H1 (cell line): ENCODE data around the gene GBE1. TPM values are rescaled to one million over a fixed set of nuclear protein-coding genes. Genes with fewer than 3 reads are reported as not detected.

Source experiments
- CTCF ChIA-PET: fragments of 300-600 bp; sonication (Branson Sonifier 250); formaldehyde crosslinking; loops from one replicate; lab custom pipeline; 2021; ENCODE audit not compliant: partially characterized antibody; lab: Charles Lee
- POLR2A ChIA-PET: fragments of 300-600 bp; sonication (Branson Sonifier 250); formaldehyde crosslinking; loops from one replicate; lab custom pipeline; 2021; ENCODE audit warnings: inconsistent platforms; ENCODE audit not compliant: partially characterized antibody; lab: Charles Lee
- DNase-seq, 2 experiments: peaks; one replicate each; pipeline versions ENCODE4 v3.0.0 to v3.0.0-alpha.2; 2010 to 2022; ENCODE audit warnings: low spot score in 2 of 2, low read depth in 1 of 2, mixed read lengths in 1 of 2
- FAIRE-seq: peaks from 2 replicates; lab custom pipeline; 2011; peaks lifted over from hg19 to GRCh38; lab: Jason Lieb, UNC
- H2AFZ ChIP-seq: 2 replicates; pipeline ENCODE4 v1.8.1; 2012; ENCODE audit warnings: low read length, inconsistent platforms
- H2AK5ac ChIP-seq: 2 replicates; pipeline ENCODE4 v1.6.1; 2013; ENCODE audit warnings: low read depth, low read length
- H2BK120ac ChIP-seq: replicated peaks from 2 replicates; pipeline ENCODE3; 2013; ENCODE audit warnings: low read depth, low read length, inconsistent platforms
- H2BK12ac ChIP-seq: 2 replicates; pipeline ENCODE4 v1.6.1; 2013; ENCODE audit warnings: low read depth, low read length
- H2BK15ac ChIP-seq: 2 replicates; pipeline ENCODE4 v1.6.1; 2013; ENCODE audit warnings: low read length
- H2BK20ac ChIP-seq: 2 replicates; pipeline ENCODE4 v1.6.1; 2013; ENCODE audit warnings: low read length
- H2BK5ac ChIP-seq: 2 replicates; pipeline ENCODE4 v1.6.1; 2013; ENCODE audit warnings: low read depth, low read length
- H3K14ac ChIP-seq: 2 replicates; pipeline ENCODE4 v1.6.1; 2013; ENCODE audit warnings: inconsistent platforms; ENCODE audit not compliant: insufficient read length
- H3K18ac ChIP-seq: 2 replicates; pipeline ENCODE4 v1.6.1; 2013; ENCODE audit warnings: low read length; ENCODE audit errors: extremely low read depth
- H3K23ac ChIP-seq: 2 replicates; pipeline ENCODE4 v1.6.1; 2013; ENCODE audit warnings: inconsistent platforms; ENCODE audit not compliant: insufficient read length
- H3K23me2 ChIP-seq: 2 replicates; pipeline ENCODE4 v1.6.1; 2013; ENCODE audit warnings: low read depth, low read length
- H3K27ac ChIP-seq: 2 replicates; pipeline ENCODE4 v1.6.1; 2011; ENCODE audit warnings: low read depth, low read length, inconsistent platforms
- H3K27me3 ChIP-seq, 4 experiments: replicated peaks in 1 of 4; 1 replicate in 1 of 4; 2 replicates in 3 of 4; pipeline versions ENCODE4 v1.6.1 to v1.8.1; 2011 to 2013; ENCODE audit warnings: low read length in 3 of 4, mild to moderate bottlenecking in 3 of 4, inconsistent platforms in 2 of 4, mixed read lengths in 2 of 4, moderate library complexity in 1 of 4; ENCODE audit not compliant: control insufficient read depth in 3 of 4, insufficient read depth in 3 of 4; ENCODE audit errors: extremely low read depth in 1 of 4
- H3K36me3 ChIP-seq, 4 experiments: 2 replicates each; pipeline versions ENCODE4 v1.6.1 to v1.8.1; 2011 to 2013; ENCODE audit warnings: mild to moderate bottlenecking in 4 of 4, low read length in 3 of 4, moderate library complexity in 2 of 4, control low read depth in 1 of 4, inconsistent platforms in 1 of 4; ENCODE audit not compliant: insufficient read depth in 4 of 4, control insufficient read depth in 2 of 4
- H3K4ac ChIP-seq: replicated peaks from 2 replicates; pipeline ENCODE3; 2013; ENCODE audit warnings: low read length, low read depth, mixed read lengths, inconsistent platforms; ENCODE audit not compliant: insufficient read length
- H3K4me1 ChIP-seq, 4 experiments: replicated peaks in 1 of 4; 1 replicate in 1 of 4; 2 replicates in 3 of 4; pipeline versions ENCODE4 v1.6.1 to v1.8.1; 2011 to 2013; ENCODE audit warnings: low read length in 3 of 4, inconsistent platforms in 2 of 4, mixed read lengths in 1 of 4; ENCODE audit not compliant: insufficient read depth in 4 of 4, control insufficient read depth in 3 of 4
- H3K4me2 ChIP-seq, 2 experiments: 2 replicates each; pipeline versions ENCODE4 v1.6.1 to v1.8.1; 2011 to 2013; ENCODE audit warnings: low read depth in 2 of 2, low read length in 2 of 2, control low read depth in 1 of 2, inconsistent platforms in 1 of 2, mild to moderate bottlenecking in 1 of 2; ENCODE audit not compliant: insufficient read depth in 1 of 2
- H3K4me3 ChIP-seq, 4 experiments: fragments of 200-600, 300-600 bp in 1 of 4; sonication (generic), shearing (Covaris generic), sonication (Bioruptor Twin) in 1 of 4; 2 replicates each; pipeline versions ENCODE4 v1.5.1 to v1.8.1; 2011 to 2016; ENCODE audit warnings: low read length in 4 of 4, low read depth in 3 of 4, control low read depth in 2 of 4, inconsistent platforms in 2 of 4, mild to moderate bottlenecking in 2 of 4, mixed read lengths in 1 of 4, moderate library complexity in 1 of 4; ENCODE audit not compliant: insufficient read depth in 2 of 4; ENCODE audit errors: extremely low read depth in 1 of 4
- H3K56ac ChIP-seq: replicated peaks from 2 replicates; pipeline ENCODE3; 2013; ENCODE audit warnings: low read depth, mild to moderate bottlenecking, mixed read lengths, low read length, inconsistent platforms; ENCODE audit not compliant: insufficient read length
- H3K79me1 ChIP-seq: 2 replicates; pipeline ENCODE4 v1.6.1; 2013; ENCODE audit warnings: low read depth, low read length, control low read depth
- H3K79me2 ChIP-seq, 2 experiments: 2 replicates each; pipeline versions ENCODE4 v1.6.1 to v1.8.1; 2012 to 2013; ENCODE audit warnings: low read length in 2 of 2, mild to moderate bottlenecking in 2 of 2, inconsistent platforms in 1 of 2; ENCODE audit not compliant: insufficient read depth in 2 of 2, control insufficient read depth in 1 of 2
- H3K9ac ChIP-seq, 4 experiments: replicated peaks in 1 of 4; 1 replicate in 1 of 4; 2 replicates in 3 of 4; pipeline versions ENCODE4 v1.6.1 to v1.8.1; 2011 to 2013; ENCODE audit warnings: low read depth in 3 of 4, low read length in 3 of 4, control low read depth in 2 of 4, mild to moderate bottlenecking in 2 of 4, moderate library complexity in 2 of 4, inconsistent platforms in 1 of 4; ENCODE audit errors: extremely low read depth in 1 of 4
- H3K9me3 ChIP-seq, 2 experiments: 2 replicates each; pipeline versions ENCODE4 v1.6.1 to v1.8.1; 2012 to 2013; ENCODE audit warnings: mild to moderate bottlenecking in 2 of 2, moderate library complexity in 2 of 2, control low read depth in 1 of 2, inconsistent platforms in 1 of 2, low read depth in 1 of 2, low read length in 1 of 2, mixed read lengths in 1 of 2; ENCODE audit not compliant: insufficient read depth in 2 of 2
- H4K20me1 ChIP-seq, 2 experiments: replicated peaks in 1 of 2; 2 replicates each; pipeline versions ENCODE3 to v1.8.1; 2011 to 2013; ENCODE audit warnings: inconsistent platforms in 2 of 2, low read length in 2 of 2, mild to moderate bottlenecking in 1 of 2; ENCODE audit not compliant: insufficient read depth in 2 of 2, control insufficient read depth in 1 of 2
- H4K5ac ChIP-seq: 2 replicates; pipeline ENCODE4 v1.6.1; 2013; ENCODE audit warnings: low read length, low read depth, mixed read lengths, inconsistent platforms; ENCODE audit not compliant: insufficient read length
- H4K8ac ChIP-seq: 2 replicates; pipeline ENCODE4 v1.8.0; 2013; ENCODE audit warnings: mild to moderate bottlenecking, moderate library complexity, low read length, inconsistent platforms; ENCODE audit not compliant: insufficient read depth; ENCODE audit errors: extremely low read depth
- H4K91ac ChIP-seq: replicated peaks from 2 replicates; pipeline ENCODE3; 2013; ENCODE audit warnings: low read length, mixed read lengths, inconsistent platforms; ENCODE audit not compliant: insufficient read length
- ASH2L ChIP-seq: fragments of 200-600, 300-600 bp; sonication (generic); IDR thresholded peaks from one replicate; pipeline ENCODE4 v1.7.1; 2017; ENCODE audit warnings: low read length
- BACH1 ChIP-seq: IDR thresholded peaks from 2 replicates; pipeline ENCODE4 v1.6.1; 2012; ENCODE audit warnings: low read length, improper control_type of control experiment
- CREB1 ChIP-seq: IDR thresholded peaks from 2 replicates; pipeline ENCODE4 v1.6.1; 2012; ENCODE audit warnings: inconsistent platforms
- GABPA ChIP-seq: IDR thresholded peaks from 2 replicates; pipeline ENCODE4 v1.6.1; 2011; ENCODE audit warnings: mild to moderate bottlenecking, low read length, moderate library complexity, borderline replicate concordance; ENCODE audit not compliant: insufficient read depth
- GTF2F1 ChIP-seq: IDR thresholded peaks from 2 replicates; pipeline ENCODE4 v1.6.1; 2012; ENCODE audit warnings: low read depth, low read length, improper control_type of control experiment, borderline replicate concordance
- HDAC6 ChIP-seq: IDR thresholded peaks from one replicate; pipeline ENCODE4 v1.7.1; 2012; ENCODE audit warnings: low read depth, mild to moderate bottlenecking, inconsistent platforms, low read length, moderate library complexity
- JUN ChIP-seq: IDR thresholded peaks from 2 replicates; pipeline ENCODE4 v1.6.1; 2011; ENCODE audit warnings: low read depth, mild to moderate bottlenecking, improper control_type of control experiment, low read length
- KDM1A ChIP-seq: fragments of 200-600, 300-600 bp; sonication (generic); IDR thresholded peaks from 2 replicates; pipeline ENCODE4 v1.7.1; 2016; ENCODE audit warnings: mild to moderate bottlenecking, low read length, borderline replicate concordance
- KDM4A ChIP-seq: IDR thresholded peaks from one replicate; pipeline ENCODE4 v1.7.1; 2012; ENCODE audit warnings: low read depth, mild to moderate bottlenecking, moderate library complexity, low read length, inconsistent platforms; ENCODE audit not compliant: severe bottlenecking
- MAFK ChIP-seq: IDR thresholded peaks from 2 replicates; pipeline ENCODE4 v1.6.1; 2012; ENCODE audit warnings: low read depth, mild to moderate bottlenecking, improper control_type of control experiment, low read length
- POLR2AphosphoS5 ChIP-seq: IDR thresholded peaks from 2 replicates; pipeline ENCODE4 v1.6.1; 2011; ENCODE audit warnings: low read depth, low read length
- SP4 ChIP-seq: IDR thresholded peaks from 2 replicates; pipeline ENCODE4 v1.6.1; 2012; ENCODE audit warnings: low read length, inconsistent platforms
- TBP ChIP-seq: IDR thresholded peaks from 2 replicates; pipeline ENCODE4 v1.6.1; 2011; ENCODE audit warnings: low read depth, low read length, improper control_type of control experiment
- TCF12 ChIP-seq: IDR thresholded peaks from 2 replicates; pipeline ENCODE4 v1.6.1; 2011; ENCODE audit warnings: low read depth, mild to moderate bottlenecking, low read length
- ZNF274 ChIP-seq: IDR thresholded peaks from 2 replicates; pipeline ENCODE4 v1.7.0; 2012; ENCODE audit warnings: low read length, borderline replicate concordance; ENCODE audit errors: extremely low read depth
- polyA plus RNA-seq, 7 experiments: library from polyadenylated mRNA; depleted of rRNA in 3 of 7; stranded (reverse) in 5 of 7; unstranded in 2 of 7; fragments of >200 nt in 5 of 7; fragments of 200-250 nt in 2 of 7; gene quantifications; 1 replicate in 5 of 7; 2 replicates in 1 of 7; 4 replicates in 1 of 7; pipeline versions ENCODE4 v1.2.1 to v1.2.3, GENCODE V29; 2011 to 2013; ENCODE audit warnings: missing spikeins in 2 of 7, mixed read lengths in 2 of 7
- total RNA-seq: library from RNA; stranded (reverse); fragmentation: NEBNext Ultra II Directional; extraction: Animal tissue kit (Norgen Biotek cat#: 25700); gene quantifications from 2 replicates; pipeline ENCODE4 v1.2.1, GENCODE V29; 2021

GBE1 gene
- total and polyA plus RNA-seq, 2 of the 8 experiments (the other 6 are each of a cell fraction or from before 2014, with no cell fraction given), result 3.3 to 7.3 TPM

GRCh38 chr3:81638480-81638879 is 123.0 kb downstream of the GBE1 start:
- Histone ChIP-seq H2BK12ac (no peak overlapping the region), H3K14ac (no peak overlapping the region), H3K79me1 (no peaks in the 10 kb centered on the region), H3K56ac (no peak overlapping the region), H3K9me3 (no peaks in the 10 kb centered on the region), H4K91ac (no peak overlapping the region), H3K36me3 (no peaks in the 10 kb centered on the region), H3K9ac (no peak overlapping the region), H2BK15ac (no peak overlapping the region), H3K4ac (no peak overlapping the region), H2BK120ac (no peak overlapping the region), H2AFZ (no peak overlapping the region), H3K18ac (no peak overlapping the region), H3K23ac (no peak overlapping the region), H3K4me3 (no peak overlapping the region), H3K79me2 (no peaks in the 10 kb centered on the region), H2BK5ac (no peak overlapping the region), H3K23me2 (no peaks in the 10 kb centered on the region), H4K5ac (no peak overlapping the region), H3K4me2 (no peak overlapping the region), H4K20me1 (no peaks in the 10 kb centered on the region), H3K4me1 (no peaks in the 10 kb centered on the region), H2BK20ac (no peak overlapping the region), H2AK5ac (no peak overlapping the region), H3K27ac (no peak overlapping the region), H4K8ac (no peak overlapping the region), H3K27me3 (no peaks in the 10 kb centered on the region)
- DNase-seq, result no peak
- ChIA-PET CTCF (interaction anchor here (1.6 kb wide), 1 partner anchor 147 kb away, joined by 4 read pairs; no protein-coding TSS in a partner anchor), POLR2A (no interaction called here)
- no peak for FAIRE-seq
- TF ChIP-seq TBP (no peak), ZNF274 (no peak), CREB1 (no peak), HDAC6 (no peak), GTF2F1 (no peak), POLR2AphosphoS5 (no peak), ASH2L (no peak), KDM4A (no peak), SP4 (no peak), MAFK (no peak), JUN (no peak), BACH1 (no peak), KDM1A (no peak), GABPA (no peak), TCF12 (no peak)
